Measurements from ENCODE around the gene FBXW2.

DNA sequence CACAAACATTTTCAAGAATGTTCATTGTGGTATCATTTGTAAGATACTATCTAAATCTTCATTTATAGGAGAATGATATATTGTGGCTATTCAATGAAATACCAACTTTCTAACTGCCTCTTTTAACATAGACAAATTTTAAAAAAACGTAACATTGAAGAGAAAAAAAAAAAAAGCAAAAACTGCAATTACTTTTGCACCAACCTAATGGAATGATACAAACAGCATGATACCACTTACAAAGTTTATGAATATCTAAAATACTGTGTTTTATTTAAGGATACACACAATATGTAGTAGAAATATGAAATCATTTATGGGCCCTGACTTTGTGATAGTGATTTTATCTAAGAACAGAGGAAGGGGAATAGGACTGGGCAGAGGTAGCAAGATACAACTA, 25.4 kb upstream of the FBXW2 start:
- TF ChIP-seq, protein P1, sequence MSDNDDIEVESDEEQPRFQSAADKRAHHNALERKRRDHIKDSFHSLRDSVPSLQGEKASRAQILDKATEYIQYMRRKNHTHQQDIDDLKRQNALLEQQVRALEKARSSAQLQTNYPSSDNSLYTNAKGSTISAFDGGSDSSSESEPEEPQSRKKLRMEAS (IDR thresholded peaks at IDR 0.05; ENCODE audit: insufficient read depth, insufficient read length): no peak
- TF ChIP-seq POLR2AphosphoS5 (IDR thresholded peaks at IDR 0.05; ENCODE audit: insufficient read depth, low read depth, low read length) (no peak), POLR2A (IDR thresholded peaks at IDR 0.05; ENCODE audit: low read depth, low read length) (no peak), JUN (IDR thresholded peaks at IDR 0.05; ENCODE audit: borderline replicate concordance, insufficient read depth, insufficient read length, low read depth) (no peak), FOS (IDR thresholded peaks at IDR 0.05; ENCODE audit: borderline replicate concordance, insufficient read depth, low read length) (no peak), EZH2 (IDR thresholded peaks at IDR 0.05; ENCODE audit: borderline replicate concordance, low read depth, low read length, severe bottlenecking) (no peak)
- TF ChIP-seq, protein P2, sequence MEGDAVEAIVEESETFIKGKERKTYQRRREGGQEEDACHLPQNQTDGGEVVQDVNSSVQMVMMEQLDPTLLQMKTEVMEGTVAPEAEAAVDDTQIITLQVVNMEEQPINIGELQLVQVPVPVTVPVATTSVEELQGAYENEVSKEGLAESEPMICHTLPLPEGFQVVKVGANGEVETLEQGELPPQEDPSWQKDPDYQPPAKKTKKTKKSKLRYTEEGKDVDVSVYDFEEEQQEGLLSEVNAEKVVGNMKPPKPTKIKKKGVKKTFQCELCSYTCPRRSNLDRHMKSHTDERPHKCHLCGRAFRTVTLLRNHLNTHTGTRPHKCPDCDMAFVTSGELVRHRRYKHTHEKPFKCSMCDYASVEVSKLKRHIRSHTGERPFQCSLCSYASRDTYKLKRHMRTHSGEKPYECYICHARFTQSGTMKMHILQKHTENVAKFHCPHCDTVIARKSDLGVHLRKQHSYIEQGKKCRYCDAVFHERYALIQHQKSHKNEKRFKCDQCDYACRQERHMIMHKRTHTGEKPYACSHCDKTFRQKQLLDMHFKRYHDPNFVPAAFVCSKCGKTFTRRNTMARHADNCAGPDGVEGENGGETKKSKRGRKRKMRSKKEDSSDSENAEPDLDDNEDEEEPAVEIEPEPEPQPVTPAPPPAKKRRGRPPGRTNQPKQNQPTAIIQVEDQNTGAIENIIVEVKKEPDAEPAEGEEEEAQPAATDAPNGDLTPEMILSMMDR (IDR thresholded peaks at IDR 0.05; ENCODE audit: extremely low read depth in 1 of 2, insufficient read depth in 1 of 2, low read depth in 1 of 2, low read length in 2 of 2): no peak
